ENCODE data around the gene G6PD. TPM values are rescaled to one million over a fixed set of nuclear protein-coding genes. Genes with fewer than 3 reads are reported as not detected.

G6PD gene
- polyA plus RNA-seq, 1 experiment, result 157 TPM

DNA sequence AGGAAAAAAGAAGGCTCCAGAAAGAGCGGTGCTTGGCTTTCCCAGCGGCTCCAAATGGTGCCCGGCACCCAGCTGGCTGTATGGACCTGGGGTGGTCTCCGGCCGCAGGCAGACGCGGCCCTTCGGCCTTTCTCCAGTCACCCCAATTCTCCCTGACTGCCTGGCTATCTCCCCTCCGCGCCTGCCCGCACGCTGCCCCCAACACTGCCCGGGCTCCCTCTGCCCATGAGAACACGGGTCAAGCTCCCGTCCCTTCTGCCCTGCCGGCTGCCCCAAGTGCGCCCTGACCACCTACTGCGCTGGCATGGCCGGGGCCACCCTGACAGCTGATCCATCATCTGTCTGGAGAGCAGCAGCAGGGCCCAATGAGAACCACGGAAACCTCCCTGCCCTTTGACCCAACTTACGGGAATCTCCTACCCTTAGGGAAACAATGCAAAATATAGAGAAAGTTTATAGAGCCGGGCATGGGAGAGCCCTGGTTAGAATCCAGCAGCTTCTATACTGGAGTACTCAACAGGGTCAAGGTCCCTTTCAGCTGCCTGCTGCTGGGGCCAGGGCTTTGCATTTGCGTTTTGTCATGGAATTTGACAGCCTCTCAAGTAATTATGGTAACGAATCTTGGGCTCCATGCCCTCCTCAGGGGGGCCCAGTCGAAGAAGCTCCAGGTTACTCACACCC is 29.4 kb downstream of the G6PD start:
- CTCF ChIA-PET, result interaction anchor here (2.8 kb wide), 1 partner anchor 10 kb away, joined by 18 read pairs; no protein-coding TSS in a partner anchor
- Histone ChIP-seq H3K27me3 (ENCODE audit: control insufficient read depth, insufficient read depth, low read length) (no peaks in the 10 kb centered on the region), H3K4me3 (ENCODE audit: low read depth, low read length) (peak overlapping the region; percentile 5; the same call in 1 of the 2 replicates), H3K36me3 (ENCODE audit: control insufficient read depth, insufficient read depth, low read length) (no peaks in the 10 kb centered on the region)
- DNase-seq (ENCODE audit: low read depth), result no peak
- TF ChIP-seq CTCF (IDR thresholded peaks at IDR 0.05; ENCODE audit: insufficient read depth, low read depth, low read length), result no peak
- POLR2A ChIA-PET, result no interaction called here

GRCh38 chrX:154516656-154517100 is 30.0 kb downstream of the G6PD start:
- Histone ChIP-seq H3K4me3 (ENCODE audit: low read depth, low read length) (peak overlapping the region; percentile 38), H3K36me3 (ENCODE audit: control insufficient read depth, insufficient read depth, low read length) (no peaks in the 10 kb centered on the region), H3K27me3 (ENCODE audit: control insufficient read depth, insufficient read depth, low read length) (no peaks in the 10 kb centered on the region)
- ChIA-PET POLR2A (no interaction called here), CTCF (interaction anchor here (0.6 to 2.8 kb wide), 2 partner anchors 11 to 369 kb away, joined by 3 to 18 read pairs; no protein-coding TSS in a partner anchor)
- DNase-seq (ENCODE audit: low read depth), result no peak
- no peak for TF ChIP-seq CTCF (IDR thresholded peaks at IDR 0.05; ENCODE audit: insufficient read depth, low read depth, low read length)

GRCh38 chrX:154515966-154516655 is 30.5 kb downstream of the G6PD start, which contains the start of gene FAM3A:
TSS of gene FAM3A (minus strand) at chrX:154516232. CDS start at chrX:154515772, 460 bp downstream.
- POLR2A ChIA-PET, result no interaction called here
- DNase-seq (ENCODE audit: low read depth), result peak; percentile 35

GRCh38 chrX:154515090-154515965 is 31.3 kb downstream of the G6PD start:
- no peak for DNase-seq (ENCODE audit: low read depth)
- TF ChIP-seq CTCF (IDR thresholded peaks at IDR 0.05; ENCODE audit: insufficient read depth, low read depth, low read length), result no peak

More at GRCh38 chrX:154515966-154516655, 30.5 kb downstream of the G6PD start, which contains the start of gene FAM3A:
- Histone ChIP-seq H3K27me3 (ENCODE audit: control insufficient read depth, insufficient read depth, low read length) (no peaks in the 10 kb centered on the region), H3K36me3 (ENCODE audit: control insufficient read depth, insufficient read depth, low read length) (no peaks in the 10 kb centered on the region), H3K4me3 (ENCODE audit: low read depth, low read length) (peak within 1 kb of the TSS; percentile 68)
- TF ChIP-seq CTCF (IDR thresholded peaks at IDR 0.05; ENCODE audit: insufficient read depth, low read depth, low read length), result no peak
- CTCF ChIA-PET, result interaction anchor here (0.6 to 2.8 kb wide), 2 partner anchors 11 to 368 kb away, joined by 3 to 18 read pairs; no protein-coding TSS in a partner anchor

More at GRCh38 chrX:154515090-154515965, 31.3 kb downstream of the G6PD start:
- H3K4me3 ChIP-seq (ENCODE audit: low read depth, low read length), result peak overlapping the region; percentile 68
- ChIA-PET CTCF (no interaction called here), POLR2A (no interaction called here)
- H3K36me3 ChIP-seq (ENCODE audit: control insufficient read depth, insufficient read depth, low read length), result no peaks in the 10 kb centered on the region
- H3K27me3 ChIP-seq (ENCODE audit: control insufficient read depth, insufficient read depth, low read length), result no peaks in the 10 kb centered on the region

Measured in BJ (cell line).